Thoracic aorta (tissue), 2 donors: ENCODE data around the gene PSPH. TPM values are rescaled to one million over a fixed set of nuclear protein-coding genes. Genes with fewer than 3 reads are reported as not detected.

Source experiments
- ATAC-seq: fragments of 150-250 bp; one replicate; pipeline ENCODE4 v1.8.0; 2017; ENCODE audit warnings: low read depth; ENCODE audit not compliant: insufficient number of reproducible peaks, low FRiP score
- DNase-seq: peaks from one replicate; pipeline ENCODE4 v3.0.0-alpha.2; 2020; ENCODE audit warnings: low spot score
- H3K27ac ChIP-seq, 2 donors: fragments of 200-600 bp; sonication (generic); 1 replicate in 1 of 2; 2 replicates in 1 of 2; pipeline ENCODE4 v1.5.1; 2016; ENCODE audit warnings: mild to moderate bottlenecking in 2 of 2, moderate library complexity in 2 of 2
- H3K27me3 ChIP-seq: fragments of 200-600 bp; sonication (generic); replicated peaks from 2 replicates; pipeline ENCODE4 v1.6.0; 2016; ENCODE audit warnings: mild to moderate bottlenecking; ENCODE audit not compliant: insufficient read depth
- H3K36me3 ChIP-seq: fragments of 200-600 bp; sonication (generic); one replicate; pipeline ENCODE4 v1.5.1; 2016
- H3K4me1 ChIP-seq, 2 donors: fragments of 200-600 bp; sonication (generic); 1 replicate in 1 of 2; 2 replicates in 1 of 2; pipeline versions ENCODE4 v1.5.1 to v1.6.0; 2016; ENCODE audit warnings: low read depth in 2 of 2, mild to moderate bottlenecking in 1 of 2; ENCODE audit not compliant: control insufficient read depth in 1 of 2
- H3K4me3 ChIP-seq: fragments of 200-600 bp; sonication (generic); 2 replicates; pipeline ENCODE4 v1.5.1; 2016; ENCODE audit warnings: mild to moderate bottlenecking
- H3K9me3 ChIP-seq: fragments of 200-600 bp; sonication (generic); 2 replicates; pipeline ENCODE4 v1.5.1; 2016
- CTCF ChIP-seq: fragments of 200-600 bp; sonication (generic); IDR thresholded peaks from one replicate; pipeline ENCODE4 v1.5.1; 2019; ENCODE audit warnings: antibody characterized with exemption
- total RNA-seq, 2 donors: library from RNA; depleted of rRNA; stranded (reverse); fragments of >200 nt; gene quantifications; one replicate each; pipeline versions ENCODE4 v1.1.0 to v1.2.3, GENCODE V29; 2016

The PSPH gene
- total RNA-seq, 2 donors from 2014 or later: 5.1 to 5.8 TPM

- no peaks in the 10 kb centered on the region for H3K4me1 ChIP-seq
- H3K27me3 ChIP-seq: no peaks in the 10 kb centered on the region
- no peaks in the 10 kb centered on the region for H3K9me3 ChIP-seq
- no peak overlapping the region for H3K27ac ChIP-seq
- DNase-seq (no peak), ATAC-seq (no peak)
- no peaks in the 10 kb centered on the region for H3K36me3 ChIP-seq
- no peak for TF ChIP-seq CTCF
- no peak overlapping the region for H3K4me3 ChIP-seq
Measured at GRCh38 chr7:56007167-56007652, 44.0 kb downstream of the PSPH start.

GRCh38 chr7:56003749-56004148 lies 47.5 kb downstream of the PSPH start:
- H3K27me3 ChIP-seq: no peaks in the 10 kb centered on the region
- no peak for DNase-seq
- H3K27ac ChIP-seq: no peak overlapping the region
- H3K4me1 ChIP-seq: no peaks in the 10 kb centered on the region
- H3K9me3 ChIP-seq: no peaks in the 10 kb centered on the region
- H3K36me3 ChIP-seq: no peaks in the 10 kb centered on the region
- no peak overlapping the region for H3K4me3 ChIP-seq
- no peak for TF ChIP-seq CTCF
- ATAC-seq: no peak

DNA sequence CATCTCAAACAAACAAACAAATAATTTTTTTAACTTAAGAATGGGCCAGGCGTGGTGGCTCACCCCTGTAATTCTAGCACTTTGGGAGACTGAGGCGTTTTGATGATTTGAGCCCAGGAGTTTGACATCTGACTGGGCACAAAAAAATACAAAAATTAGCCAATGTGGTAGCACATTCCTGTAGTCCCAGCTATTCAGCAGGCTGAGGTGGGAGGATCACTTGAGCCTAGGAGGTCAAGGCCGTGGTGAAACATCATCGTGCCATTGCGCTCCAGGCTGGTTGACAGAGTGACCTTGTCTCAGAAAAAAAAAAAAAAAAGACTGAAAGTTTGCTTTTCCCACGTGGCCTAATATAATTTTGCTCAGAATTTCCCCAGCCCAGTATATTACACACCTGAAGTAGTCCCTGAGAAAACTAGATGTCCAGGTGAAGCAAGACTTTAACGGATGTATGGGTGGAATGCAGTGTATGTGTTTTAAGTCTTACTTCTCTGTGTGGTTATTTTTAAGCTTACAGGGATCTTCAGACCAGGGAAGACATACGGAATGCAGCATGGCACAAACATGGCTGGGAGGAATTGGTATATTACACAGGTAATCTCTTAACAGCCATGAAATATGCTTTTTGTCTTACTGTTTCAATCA lies 54.3 kb downstream of the PSPH start:
- H3K27ac ChIP-seq: no peak overlapping the region
- no peak overlapping the region for H3K4me3 ChIP-seq
- H3K36me3 ChIP-seq: peaks cover 31% of the 10 kb centered on the region
- ATAC-seq: no peak
- no peaks in the 10 kb centered on the region for H3K4me1 ChIP-seq
- H3K27me3 ChIP-seq: no peaks in the 10 kb centered on the region
- no peaks in the 10 kb centered on the region for H3K9me3 ChIP-seq
- no peak for DNase-seq
- no peak for TF ChIP-seq CTCF

DNA sequence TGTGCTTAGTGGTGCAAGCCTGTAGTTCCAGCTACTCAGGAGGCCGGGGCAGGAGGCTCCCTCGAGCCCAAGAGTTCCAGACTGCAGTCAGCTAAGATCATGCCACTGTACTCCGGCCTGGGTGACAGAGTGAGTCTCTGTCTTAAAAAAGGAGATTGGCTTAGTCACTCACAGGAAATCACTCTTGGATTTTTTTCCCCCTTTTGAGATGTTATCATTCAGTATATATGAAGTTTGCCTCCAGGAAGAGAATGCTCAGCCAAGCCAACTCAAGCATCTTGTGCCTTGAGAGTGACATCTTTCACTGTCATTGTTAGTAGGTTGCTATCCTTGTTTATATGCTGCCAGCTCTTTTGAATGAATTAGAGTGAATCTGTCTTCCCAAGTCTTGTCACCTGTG lies 58.9 kb downstream of the PSPH start:
- no peak for DNase-seq
- Histone ChIP-seq H3K4me3 (no peak overlapping the region), H3K4me1 (no peaks in the 10 kb centered on the region), H3K36me3 (peaks cover 33% of the 10 kb centered on the region), H3K9me3 (no peaks in the 10 kb centered on the region), H3K27ac (no peak overlapping the region), H3K27me3 (no peaks in the 10 kb centered on the region)
- ATAC-seq: no peak
- TF ChIP-seq CTCF: no peak

- no peaks in the 10 kb centered on the region for H3K9me3 ChIP-seq
- no peak overlapping the region for H3K27ac ChIP-seq
- H3K27me3 ChIP-seq: no peaks in the 10 kb centered on the region
- no peak for TF ChIP-seq CTCF
- peaks cover 47% of the 10 kb centered on the region for H3K36me3 ChIP-seq
- no peak for DNase-seq
- H3K4me3 ChIP-seq: no peak overlapping the region
- no peak for ATAC-seq
- H3K4me1 ChIP-seq: no peaks in the 10 kb centered on the region
Measured at GRCh38 chr7:55983537-55983936, 67.7 kb downstream of the PSPH start.
